Stimulated activated memory B cell treated with anti-CD40 and anti-IgM and Interleukin-4, amounts not matched to agents 10 μg/mL and 1 μg/mL and 100 μg/mL, for 72 hours (primary cell): ENCODE results near the gene TTC27.

Experiments
- ATAC-seq: fragments of 150-1000 bp; cut with Tn5 transposase; 2 replicates; pipeline ENCODE4 v1.10.0; 2021
- H3K27ac Mint-ChIP-seq: one replicate; pipeline ENCODE4 v1.8.0; 2022; ENCODE audit warnings: mild to moderate bottlenecking, mixed read lengths
- H3K27me3 Mint-ChIP-seq: one replicate; pipeline ENCODE4 v1.8.0; 2022; ENCODE audit warnings: mixed read lengths
- H3K36me3 Mint-ChIP-seq: one replicate; pipeline ENCODE4 v1.8.0; 2022; ENCODE audit warnings: mixed read lengths
- H3K4me1 Mint-ChIP-seq: one replicate; pipeline ENCODE4 v1.8.0; 2022; ENCODE audit warnings: mixed read lengths
- H3K4me3 Mint-ChIP-seq: one replicate; pipeline ENCODE4 v1.8.0; 2022; ENCODE audit warnings: mild to moderate bottlenecking, moderate library complexity, mixed read lengths
- H3K9me3 Mint-ChIP-seq: one replicate; pipeline ENCODE4 v1.8.0; 2022; ENCODE audit warnings: mixed read lengths

Gene TTC27

GRCh38 chr2:32641180-32641579 lies 13.3 kb downstream of the TTC27 start:
- peaks cover 37% of the 10 kb centered on the region for H3K36me3 Mint-ChIP-seq
- no peaks in the 10 kb centered on the region for H3K27me3 Mint-ChIP-seq
- no peak overlapping the region for H3K27ac Mint-ChIP-seq
- no peaks in the 10 kb centered on the region for H3K4me1 Mint-ChIP-seq
- no peak overlapping the region for H3K4me3 Mint-ChIP-seq
- ATAC-seq: no peak
- no peaks in the 10 kb centered on the region for H3K9me3 Mint-ChIP-seq

- H3K27ac Mint-ChIP-seq: no peak overlapping the region
- H3K4me1 Mint-ChIP-seq: no peaks in the 10 kb centered on the region
- no peak overlapping the region for H3K4me3 Mint-ChIP-seq
- H3K36me3 Mint-ChIP-seq: peaks cover 32% of the 10 kb centered on the region
- H3K9me3 Mint-ChIP-seq: no peaks in the 10 kb centered on the region
- no peaks in the 10 kb centered on the region for H3K27me3 Mint-ChIP-seq
- ATAC-seq: no peak
These were observed 19.4 kb downstream of the TTC27 start for GRCh38 chr2:32647180-32647651.

DNA sequence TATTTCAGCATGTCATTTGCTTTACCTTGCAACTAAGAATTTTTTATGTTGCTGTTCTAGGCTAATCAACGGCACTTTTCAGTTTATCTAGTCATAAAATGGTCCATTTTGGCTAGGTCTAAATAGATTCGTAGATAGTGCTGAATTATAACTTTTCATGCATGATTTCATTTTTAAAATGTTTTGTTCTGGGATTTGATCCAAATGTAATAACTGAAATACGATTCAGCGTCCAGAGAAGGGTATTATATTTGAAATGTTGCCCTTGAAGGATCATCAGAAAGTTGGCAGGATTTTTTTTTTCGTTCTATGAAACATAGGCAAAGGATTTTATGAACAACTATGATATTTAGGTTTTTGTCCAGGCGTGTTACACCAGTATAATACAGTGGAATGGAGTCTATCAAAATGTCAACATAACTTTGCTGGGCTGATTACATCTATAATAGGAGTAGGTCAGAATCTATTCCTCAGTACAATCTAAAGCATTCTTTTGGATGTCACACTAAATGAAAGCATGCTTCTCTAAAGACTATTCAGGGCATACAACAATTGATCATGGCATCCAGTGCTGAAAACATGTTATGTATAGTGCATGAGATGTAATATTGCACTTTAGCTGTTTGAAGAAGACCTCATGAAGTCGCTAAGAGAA lies 24.8 kb downstream of the TTC27 start:
- H3K9me3 Mint-ChIP-seq: no peaks in the 10 kb centered on the region
- peaks cover 58% of the 10 kb centered on the region for H3K36me3 Mint-ChIP-seq
- H3K27me3 Mint-ChIP-seq: no peaks in the 10 kb centered on the region
- H3K4me3 Mint-ChIP-seq: no peak overlapping the region
- no peak overlapping the region for H3K27ac Mint-ChIP-seq
- no peaks in the 10 kb centered on the region for H3K4me1 Mint-ChIP-seq
- ATAC-seq: no peak

DNA sequence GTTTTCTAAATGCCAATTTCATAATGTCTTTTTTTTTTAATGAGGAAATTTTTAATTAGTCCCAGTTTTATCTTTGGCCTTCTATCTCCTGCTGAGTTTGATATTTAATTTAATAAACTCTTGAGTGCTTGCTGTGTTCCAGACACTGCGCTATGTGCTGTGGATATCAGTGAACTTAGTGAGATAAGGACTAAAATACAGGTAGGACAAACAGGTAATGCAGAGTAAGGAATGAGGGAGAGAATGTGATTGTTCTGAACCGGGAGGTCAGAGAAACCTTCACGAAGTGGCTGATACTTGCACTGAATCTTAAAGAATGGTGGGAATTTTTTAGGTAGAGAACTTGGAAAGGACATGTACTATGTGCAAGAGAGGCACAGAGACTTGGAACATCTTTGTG lies 28.2 kb downstream of the TTC27 start:
- Mint-ChIP-seq H3K4me3 (no peak overlapping the region), H3K27me3 (no peaks in the 10 kb centered on the region), H3K9me3 (peaks cover 3% of the 10 kb centered on the region), H3K27ac (no peak overlapping the region), H3K4me1 (peaks cover 1% of the 10 kb centered on the region), H3K36me3 (peaks cover 70% of the 10 kb centered on the region)
- ATAC-seq: no peak

DNA sequence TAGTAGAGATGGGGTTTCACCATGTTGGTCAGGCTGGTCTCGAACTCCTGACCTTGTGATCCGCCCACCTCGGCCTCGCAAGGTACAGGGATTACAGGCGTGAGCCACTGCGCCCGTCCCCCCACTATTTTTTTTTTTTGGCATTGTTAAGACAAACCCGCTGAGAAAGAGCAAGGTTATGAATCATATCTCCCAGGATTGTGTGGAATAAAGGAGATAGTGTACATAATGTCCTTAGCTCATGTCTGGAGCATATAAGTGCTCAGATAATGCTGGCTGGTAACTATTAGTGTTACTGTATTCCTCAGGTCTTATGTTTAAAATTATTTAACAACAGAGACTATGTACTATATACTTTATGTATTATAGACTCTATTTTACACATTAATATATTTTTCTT lies 36.0 kb downstream of the TTC27 start:
- H3K9me3 Mint-ChIP-seq: peaks cover 3% of the 10 kb centered on the region
- H3K4me3 Mint-ChIP-seq: no peak overlapping the region
- ATAC-seq: no peak
- H3K4me1 Mint-ChIP-seq: peaks cover 17% of the 10 kb centered on the region
- H3K27me3 Mint-ChIP-seq: no peaks in the 10 kb centered on the region
- H3K36me3 Mint-ChIP-seq: peaks cover 44% of the 10 kb centered on the region
- H3K27ac Mint-ChIP-seq: no peak overlapping the region

- Mint-ChIP-seq H3K27me3 (no peaks in the 10 kb centered on the region), H3K27ac (no peak overlapping the region)
These were observed 38.9 kb downstream of the TTC27 start for GRCh38 chr2:32666704-32667103.

GRCh38 chr2:32668254-32668653 lies 40.4 kb downstream of the TTC27 start:
- peaks cover 41% of the 10 kb centered on the region for H3K36me3 Mint-ChIP-seq

More at GRCh38 chr2:32666704-32667103, 38.9 kb downstream of the TTC27 start:
- Mint-ChIP-seq H3K9me3 (no peaks in the 10 kb centered on the region), H3K36me3 (peaks cover 37% of the 10 kb centered on the region), H3K4me1 (peaks cover 10% of the 10 kb centered on the region), H3K4me3 (no peak overlapping the region)
- ATAC-seq: no peak

GRCh38 chr2:32671885-32672533 lies 44.2 kb downstream of the TTC27 start:
- H3K9me3 Mint-ChIP-seq: no peaks in the 10 kb centered on the region
- H3K4me1 Mint-ChIP-seq: no peaks in the 10 kb centered on the region
- no peak overlapping the region for H3K27ac Mint-ChIP-seq
- H3K36me3 Mint-ChIP-seq: peaks cover 60% of the 10 kb centered on the region
- H3K4me3 Mint-ChIP-seq: no peak overlapping the region
- no peaks in the 10 kb centered on the region for H3K27me3 Mint-ChIP-seq
- ATAC-seq: no peak

More at GRCh38 chr2:32668254-32668653, 40.4 kb downstream of the TTC27 start:
- H3K27me3 Mint-ChIP-seq: no peaks in the 10 kb centered on the region
- no peaks in the 10 kb centered on the region for H3K4me1 Mint-ChIP-seq
- H3K4me3 Mint-ChIP-seq: no peak overlapping the region
- H3K9me3 Mint-ChIP-seq: no peaks in the 10 kb centered on the region
- no peak for ATAC-seq
- H3K27ac Mint-ChIP-seq: no peak overlapping the region

- Mint-ChIP-seq H3K36me3 (peaks cover 58% of the 10 kb centered on the region), H3K4me1 (no peaks in the 10 kb centered on the region)
These were observed 51.0 kb downstream of the TTC27 start for GRCh38 chr2:32678825-32679224.

DNA sequence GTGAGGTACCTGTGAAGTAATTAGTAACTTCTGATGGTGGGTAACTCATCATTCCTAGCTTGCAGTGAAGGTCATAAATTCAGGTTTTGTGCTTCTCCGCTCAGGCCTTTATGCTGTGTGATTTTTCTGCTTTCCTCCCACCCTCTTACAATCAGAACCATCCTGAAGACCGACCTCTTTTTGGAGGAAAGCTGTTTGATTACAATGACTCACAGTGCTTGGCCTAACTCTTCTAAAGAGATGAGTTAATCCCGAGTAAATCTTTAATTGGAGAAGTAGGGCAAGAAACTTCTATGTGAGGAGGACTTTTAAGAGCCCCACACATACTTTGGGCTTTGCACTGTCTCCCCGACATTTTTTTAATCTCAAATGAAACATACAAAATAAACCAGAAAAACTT lies 53.1 kb downstream of the TTC27 start:
- ATAC-seq: no peak
- no peaks in the 10 kb centered on the region for H3K9me3 Mint-ChIP-seq
- H3K4me3 Mint-ChIP-seq: no peak overlapping the region
- H3K27ac Mint-ChIP-seq: no peak overlapping the region
- H3K4me1 Mint-ChIP-seq: no peaks in the 10 kb centered on the region
- peaks cover 45% of the 10 kb centered on the region for H3K36me3 Mint-ChIP-seq
- no peaks in the 10 kb centered on the region for H3K27me3 Mint-ChIP-seq

More at GRCh38 chr2:32678825-32679224, 51.0 kb downstream of the TTC27 start:
- no peak for ATAC-seq
- Mint-ChIP-seq H3K27me3 (no peaks in the 10 kb centered on the region), H3K4me3 (no peak overlapping the region), H3K9me3 (no peaks in the 10 kb centered on the region), H3K27ac (no peak overlapping the region)

DNA sequence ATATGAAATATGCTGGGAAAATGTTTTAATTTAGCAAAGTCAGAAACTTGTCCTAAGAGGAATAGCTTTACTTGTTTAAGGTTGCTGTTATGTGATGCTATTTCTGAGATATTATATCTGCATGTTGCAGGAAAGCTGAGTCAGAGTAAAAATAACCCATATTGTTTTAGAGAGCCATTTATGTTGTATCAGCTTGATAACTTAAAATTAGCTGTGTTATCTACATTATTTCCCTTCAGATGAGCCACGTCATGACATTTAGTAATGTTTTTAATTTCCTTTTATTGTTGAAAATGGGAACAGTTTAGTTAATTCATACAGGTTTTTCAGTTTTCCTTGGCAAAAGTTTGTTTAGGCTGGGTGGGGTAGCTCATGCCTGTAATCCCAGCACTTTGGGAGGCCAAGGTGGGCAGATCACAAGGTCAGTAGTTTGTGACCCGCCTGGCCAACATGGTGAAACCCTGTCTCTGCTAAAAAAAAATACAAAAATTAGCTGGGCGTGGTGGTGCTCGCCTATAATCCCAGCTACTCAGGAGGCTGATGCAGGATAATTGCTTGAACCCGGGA lies 55.8 kb downstream of the TTC27 start:
- Mint-ChIP-seq H3K27ac (no peak overlapping the region), H3K4me1 (no peaks in the 10 kb centered on the region), H3K4me3 (no peak overlapping the region), H3K36me3 (peaks cover 45% of the 10 kb centered on the region), H3K9me3 (no peaks in the 10 kb centered on the region), H3K27me3 (no peaks in the 10 kb centered on the region)
- no peak for ATAC-seq

DNA sequence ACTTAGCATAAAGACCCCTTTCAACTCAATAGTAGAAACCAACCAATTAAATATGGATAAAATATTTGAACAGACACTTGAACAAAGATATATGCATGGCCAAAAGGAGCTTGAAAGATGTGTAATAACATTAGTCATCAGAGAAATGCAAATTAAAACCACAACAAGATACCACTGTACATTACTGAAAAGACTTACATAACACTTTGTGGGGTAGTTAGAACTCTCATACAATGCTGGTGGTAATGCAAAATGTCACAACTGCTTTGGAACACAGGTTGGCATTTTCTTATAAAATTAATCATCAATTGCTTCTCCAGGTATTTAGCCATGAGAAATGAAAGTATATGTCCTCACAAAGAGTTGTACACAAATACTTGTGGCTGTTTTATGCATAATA lies 60.7 kb downstream of the TTC27 start:
- H3K27ac Mint-ChIP-seq: no peak overlapping the region
- ATAC-seq: no peak
- no peaks in the 10 kb centered on the region for H3K4me1 Mint-ChIP-seq
- H3K4me3 Mint-ChIP-seq: no peak overlapping the region
- H3K9me3 Mint-ChIP-seq: no peaks in the 10 kb centered on the region
- H3K27me3 Mint-ChIP-seq: no peaks in the 10 kb centered on the region
- peaks cover 23% of the 10 kb centered on the region for H3K36me3 Mint-ChIP-seq

DNA sequence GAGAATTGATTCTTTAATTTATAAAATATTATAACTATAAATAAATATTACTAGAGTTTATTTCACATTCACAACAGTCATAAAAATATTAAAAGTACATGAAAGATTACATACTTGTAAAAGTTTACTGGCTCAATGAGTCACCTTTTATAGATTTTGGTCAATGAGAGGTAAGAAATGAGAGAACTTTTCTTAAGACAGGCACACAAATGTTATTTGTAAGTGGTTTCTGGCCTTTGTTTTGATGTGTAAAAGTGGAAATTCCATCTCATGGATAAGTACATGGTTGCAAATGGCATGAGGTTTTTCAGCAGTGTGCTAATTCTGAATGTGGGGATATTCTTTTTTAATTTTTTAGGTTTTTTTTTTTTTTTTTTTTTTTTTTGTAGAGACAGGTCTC lies 63.8 kb downstream of the TTC27 start:
- ATAC-seq: no peak
- H3K4me1 Mint-ChIP-seq: no peaks in the 10 kb centered on the region
- peaks cover 18% of the 10 kb centered on the region for H3K36me3 Mint-ChIP-seq
- no peaks in the 10 kb centered on the region for H3K27me3 Mint-ChIP-seq
- H3K4me3 Mint-ChIP-seq: no peak overlapping the region
- no peaks in the 10 kb centered on the region for H3K9me3 Mint-ChIP-seq
- H3K27ac Mint-ChIP-seq: no peak overlapping the region

- no peak for ATAC-seq
- Mint-ChIP-seq H3K4me3 (no peak overlapping the region), H3K27me3 (no peaks in the 10 kb centered on the region)
These were observed 68.6 kb downstream of the TTC27 start for GRCh38 chr2:32696439-32696838.

DNA sequence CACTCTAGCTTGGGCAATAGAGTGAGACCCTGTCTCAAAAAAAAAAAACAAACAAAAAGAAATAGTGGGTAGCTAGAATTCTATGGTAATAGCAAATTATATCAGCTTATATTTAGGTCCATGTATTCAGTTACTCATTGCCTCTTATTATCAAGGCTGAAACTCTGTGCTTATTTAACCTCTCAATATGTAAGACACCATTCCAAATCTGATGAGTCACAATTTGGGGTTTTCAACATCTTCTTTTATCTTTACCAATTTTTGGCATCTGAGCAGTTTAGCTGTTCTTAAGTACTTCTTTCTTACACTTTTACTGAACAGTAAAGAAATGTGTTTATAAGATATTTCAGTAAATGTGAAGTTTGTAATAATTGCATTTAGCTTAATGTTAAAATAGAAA lies 69.3 kb downstream of the TTC27 start:
- ATAC-seq: no peak
- Mint-ChIP-seq H3K27me3 (no peaks in the 10 kb centered on the region), H3K36me3 (peaks cover under 1% of the 10 kb centered on the region), H3K27ac (no peak overlapping the region), H3K4me3 (no peak overlapping the region), H3K9me3 (no peaks in the 10 kb centered on the region), H3K4me1 (no peaks in the 10 kb centered on the region)

More at GRCh38 chr2:32696439-32696838, 68.6 kb downstream of the TTC27 start:
- H3K4me1 Mint-ChIP-seq: no peaks in the 10 kb centered on the region
- no peak overlapping the region for H3K27ac Mint-ChIP-seq
- no peaks in the 10 kb centered on the region for H3K36me3 Mint-ChIP-seq
- no peaks in the 10 kb centered on the region for H3K9me3 Mint-ChIP-seq

- Mint-ChIP-seq H3K27ac (no peak overlapping the region), H3K9me3 (no peaks in the 10 kb centered on the region), H3K4me1 (no peaks in the 10 kb centered on the region), H3K27me3 (no peaks in the 10 kb centered on the region), H3K4me3 (no peak overlapping the region), H3K36me3 (peaks cover 18% of the 10 kb centered on the region)
- ATAC-seq: no peak
These were observed 71.3 kb downstream of the TTC27 start for GRCh38 chr2:32699151-32699550.
